ENCODE data around the gene PIH1D1. TPM values are rescaled to one million over a fixed set of nuclear protein-coding genes. Genes with fewer than 3 reads are reported as not detected.

PIH1D1 gene
- total and polyA plus RNA-seq, 2 of the 8 experiments (the other 6 are each of a cell fraction or from before 2014, with no cell fraction given) = 146 to 195 TPM

- TF ChIP-seq CHD7 (IDR thresholded peaks at IDR 0.05; ENCODE audit: insufficient replicate concordance, low read length) (no peak), SIRT6 (IDR thresholded peaks at IDR 0.05; ENCODE audit: low read length) (no peak), KDM4A (IDR thresholded peaks at IDR 0.05; ENCODE audit: low read depth, low read length, severe bottlenecking) (peak; percentile 30), SP1 (IDR thresholded peaks at IDR 0.05; ENCODE audit: low read depth, low read length) (0 out of 2 replicates have a peak, but pooled peaks have one; percentile 35), MAFK (IDR thresholded peaks at IDR 0.05; ENCODE audit: low read depth, low read length) (no peak)
Observed at GRCh38 chr19:49441210-49441959, 10.2 kb downstream of the PIH1D1 start, which contains the start of gene SLC17A7 (continued).

Data from H1 (cell line).